ENCODE data around the gene MACROD1.

MACROD1 gene

DNA sequence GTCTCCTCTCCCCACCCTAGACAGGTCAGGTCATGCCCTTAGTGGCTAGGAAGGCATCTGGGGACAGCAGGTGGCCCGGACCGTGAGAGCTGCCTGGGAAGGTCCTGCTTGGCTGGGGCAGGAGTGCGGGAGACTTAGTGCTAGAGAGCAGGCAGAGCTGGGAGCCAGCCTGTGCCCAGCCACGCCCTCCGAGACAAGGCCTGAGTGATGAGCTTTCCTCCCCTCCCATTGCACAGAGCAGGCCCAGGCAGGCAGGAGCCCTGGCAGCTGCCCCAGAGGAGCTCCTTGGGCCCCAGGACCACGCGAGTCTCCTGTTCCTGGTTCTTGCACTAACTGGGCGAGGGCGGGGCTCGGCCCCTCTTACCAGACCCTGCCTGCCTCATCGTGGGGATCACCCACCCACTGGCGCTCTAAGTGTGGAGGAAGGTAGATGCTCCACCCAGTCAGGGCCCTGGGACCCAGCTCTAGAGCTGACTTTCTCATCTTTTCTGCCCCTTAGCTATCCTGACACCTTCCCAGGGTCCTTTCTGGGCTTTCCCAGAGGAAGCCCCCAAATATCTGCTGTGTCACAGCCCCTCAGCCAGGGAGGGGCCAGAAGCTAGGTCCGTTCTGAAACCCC is 44.9 kb downstream of the MACROD1 start:
- no peak overlapping the region for H3K4me3 ChIP-seq

DNA sequence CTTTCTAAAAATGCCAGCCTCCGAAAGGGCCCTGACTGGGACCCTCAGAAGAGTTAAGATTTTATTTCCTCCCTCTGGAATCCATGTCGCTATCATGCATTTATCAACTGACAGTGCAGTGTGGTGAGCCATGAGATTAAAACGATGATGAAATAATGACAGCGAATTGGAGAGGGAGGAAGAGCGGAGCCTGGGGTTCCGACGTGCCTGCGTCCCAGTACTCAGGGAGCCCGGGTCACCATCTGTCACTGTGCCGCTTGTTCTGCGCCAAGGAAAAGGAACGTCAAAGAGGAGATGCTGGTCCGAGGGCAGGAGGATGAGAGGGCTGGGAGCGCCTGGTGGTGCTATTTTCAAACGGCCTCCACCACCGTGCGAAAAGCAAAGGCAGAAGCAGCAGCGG is 46.2 kb downstream of the MACROD1 start:
- no peak overlapping the region for H3K4me3 ChIP-seq
- no peak overlapping the region for H3K27ac ChIP-seq

More for the DNA sequence above, 44.9 kb downstream of the MACROD1 start:
- H3K27ac ChIP-seq: peak overlapping the region in 2 of 21 experiments; percentile 24 to 62

GRCh38 chr11:64118876-64119665 is 46.8 kb downstream of the MACROD1 start:
- H3K27ac ChIP-seq: no peak overlapping the region
- no peak overlapping the region for H3K4me3 ChIP-seq

DNA sequence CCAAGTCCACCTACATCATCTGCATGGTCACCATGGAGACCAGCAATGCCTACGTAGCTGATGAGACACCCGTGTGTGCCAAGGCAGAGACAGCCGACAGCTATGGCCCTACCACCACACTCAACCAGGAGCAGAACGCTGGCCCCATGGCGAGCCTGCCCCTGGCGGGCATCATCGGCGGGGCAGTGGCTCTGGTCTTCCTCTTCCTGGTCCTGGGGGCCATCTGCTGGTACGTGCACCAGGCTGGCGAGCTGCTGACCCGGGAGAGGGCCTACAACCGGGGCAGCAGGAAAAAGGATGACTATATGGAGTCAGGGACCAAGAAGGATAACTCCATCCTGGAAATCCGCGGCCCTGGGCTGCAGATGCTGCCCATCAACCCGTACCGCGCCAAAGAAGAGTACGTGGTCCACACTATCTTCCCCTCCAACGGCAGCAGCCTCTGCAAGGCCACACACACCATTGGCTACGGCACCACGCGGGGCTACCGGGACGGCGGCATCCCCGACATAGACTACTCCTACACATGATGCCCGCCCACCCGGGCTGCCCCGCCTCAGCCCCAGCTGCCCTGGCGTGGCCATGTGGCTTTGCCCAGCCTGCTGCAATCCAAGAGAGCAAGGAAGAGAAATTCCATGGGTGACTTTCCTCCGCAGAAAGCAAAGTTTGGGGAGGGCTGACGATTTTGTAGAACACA is 48.0 kb downstream of the MACROD1 start:
- no peak overlapping the region for H3K27ac ChIP-seq

GRCh38 chr11:64115531-64116522 is 50.1 kb downstream of the MACROD1 start:
- H3K4me3 ChIP-seq: no peak overlapping the region
- H3K27ac ChIP-seq: no peak overlapping the region

More for the DNA sequence above, 48.0 kb downstream of the MACROD1 start:
- no peak overlapping the region for H3K4me3 ChIP-seq

DNA sequence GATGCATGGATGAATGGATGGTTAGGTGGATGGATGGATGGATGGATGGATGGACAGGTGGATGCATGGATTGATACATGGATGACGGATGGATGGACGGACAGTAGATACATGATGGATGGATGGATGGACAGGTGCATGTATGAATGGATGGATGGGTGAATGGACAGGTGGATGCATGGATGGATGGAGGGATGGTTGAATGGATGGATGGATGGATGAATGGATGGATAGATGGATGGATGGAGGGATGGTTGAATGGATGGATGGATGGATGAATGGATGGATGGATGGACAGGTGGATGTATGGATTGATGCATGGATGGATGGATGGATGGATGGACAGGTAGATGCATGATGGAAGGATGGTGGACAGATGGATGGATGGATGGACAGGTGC is 51.7 kb downstream of the MACROD1 start:
- Histone ChIP-seq H3K4me3 (no peak overlapping the region), H3K27ac (no peak overlapping the region)

- Histone ChIP-seq H3K4me3 (no peak overlapping the region), H3K27ac (no peak overlapping the region)
Observed at GRCh38 chr11:64113462-64113780, 52.5 kb downstream of the MACROD1 start.

DNA sequence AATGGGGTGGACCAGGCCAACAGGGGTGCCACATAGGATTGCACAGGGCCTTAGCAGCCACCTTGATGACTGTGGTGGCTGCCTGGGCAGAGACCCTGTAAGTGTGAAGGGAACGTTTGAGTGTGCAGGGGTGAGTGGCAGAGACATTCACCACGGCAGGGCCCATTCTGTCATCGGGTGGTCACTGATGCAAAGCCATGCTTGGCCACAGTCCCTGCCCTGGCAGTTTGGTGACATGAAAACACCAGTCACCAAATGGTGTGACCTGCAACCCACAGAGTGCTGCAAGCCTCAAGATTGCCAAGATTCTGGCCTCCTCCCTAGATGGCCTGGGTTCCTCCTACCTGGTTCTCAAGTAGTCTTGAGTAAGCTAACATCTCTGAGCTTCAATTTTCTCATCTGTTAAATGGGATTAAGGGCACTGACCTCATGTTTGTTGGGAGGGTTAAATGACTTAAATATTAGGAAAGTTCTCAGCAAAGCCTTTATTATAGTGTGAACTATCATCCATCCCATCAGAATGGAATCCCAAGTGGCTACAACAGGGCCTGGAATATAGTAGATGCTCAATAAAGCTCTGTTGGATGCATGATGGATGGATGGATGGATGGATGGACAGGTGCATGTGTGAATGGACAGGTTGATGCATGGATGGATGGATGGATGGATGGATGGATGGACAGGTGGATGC is 53.0 kb downstream of the MACROD1 start:
- no peak overlapping the region for H3K4me3 ChIP-seq
- no peak overlapping the region for H3K27ac ChIP-seq

DNA sequence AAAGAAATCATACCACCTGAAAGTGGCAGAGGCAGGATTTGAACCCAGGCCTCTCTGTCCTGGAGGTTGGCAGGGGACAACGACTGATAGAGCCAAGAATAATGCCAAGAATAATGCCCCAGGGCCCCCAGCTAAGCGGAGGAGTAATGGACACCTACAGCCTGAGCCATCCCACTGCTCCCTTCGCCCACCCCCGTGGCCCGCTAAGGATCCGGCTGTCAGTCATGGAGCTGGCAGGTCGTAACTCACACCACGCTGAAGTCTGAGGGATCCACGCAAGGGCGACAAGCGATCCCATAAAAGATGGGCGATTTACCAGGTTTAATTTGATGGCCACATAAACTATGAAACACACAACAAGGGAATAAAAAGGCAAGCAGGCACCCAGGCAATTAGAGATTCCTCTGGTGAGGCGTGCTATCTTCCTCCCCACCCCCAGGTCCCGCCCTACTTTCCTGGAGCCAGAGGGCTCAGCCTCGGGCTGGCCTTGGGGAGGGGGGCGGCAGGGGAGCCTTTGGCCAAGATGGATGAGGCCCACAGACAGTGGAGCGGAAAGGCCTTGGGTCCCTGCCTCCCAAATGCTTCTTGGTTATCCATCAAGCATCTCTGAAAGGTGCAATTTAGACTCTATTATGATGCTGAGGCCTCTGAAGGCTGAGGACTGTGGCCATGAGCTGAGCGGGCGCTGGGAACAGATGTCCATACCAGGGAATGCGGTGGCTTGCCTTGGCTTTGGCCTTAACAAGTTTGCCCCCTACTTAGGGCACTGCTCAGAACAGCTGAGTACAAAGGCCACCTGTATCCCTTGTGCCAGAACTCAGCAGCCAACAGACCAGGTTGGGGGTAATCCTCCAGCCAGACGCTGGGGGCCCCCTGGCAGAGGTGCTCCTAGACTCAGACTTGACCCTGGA is 55.2 kb downstream of the MACROD1 start:
- H3K4me3 ChIP-seq: no peak overlapping the region
- no peak overlapping the region for H3K27ac ChIP-seq

DNA sequence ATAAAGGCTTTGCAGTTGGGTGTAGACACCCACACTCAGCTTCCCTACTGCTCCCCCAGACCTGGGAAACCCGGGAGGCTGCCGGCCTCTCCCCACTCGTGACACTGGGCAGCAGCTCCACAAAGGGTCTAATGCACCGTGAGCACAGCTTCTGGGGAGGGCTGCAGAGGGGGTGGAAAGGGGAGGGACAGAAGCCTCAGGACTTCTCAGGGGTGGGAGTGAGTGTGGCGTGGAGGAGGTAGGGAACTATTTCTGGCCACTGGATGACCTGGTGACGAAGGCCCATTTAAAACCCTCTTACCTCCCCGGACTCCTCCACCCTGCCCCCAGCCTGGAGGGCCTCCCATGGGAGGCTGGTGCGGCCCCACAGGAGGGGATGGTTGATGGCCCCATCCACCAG is 56.6 kb downstream of the MACROD1 start:
- no peak overlapping the region for H3K4me3 ChIP-seq
- H3K27ac ChIP-seq: no peak overlapping the region

DNA sequence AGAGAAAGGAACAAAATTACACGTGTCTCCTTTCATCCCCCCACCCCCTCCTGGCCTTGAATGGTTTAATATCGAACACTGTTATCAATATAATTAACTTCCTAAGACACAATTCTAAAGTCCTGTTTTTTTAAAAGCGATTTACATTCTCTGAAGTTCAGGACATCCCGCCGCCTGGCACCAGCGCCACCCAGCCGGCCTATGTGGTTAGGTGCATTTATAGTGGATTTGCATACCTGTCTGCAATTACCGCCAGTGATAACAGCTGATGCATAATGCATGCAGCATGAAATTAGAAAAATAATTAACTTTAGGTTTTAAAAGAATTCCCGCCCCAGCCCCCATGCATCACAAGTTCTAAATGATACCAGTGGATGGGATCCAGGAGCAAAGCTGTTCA is 58.6 kb downstream of the MACROD1 start:
- H3K4me3 ChIP-seq: no peak overlapping the region
- no peak overlapping the region for H3K27ac ChIP-seq

DNA sequence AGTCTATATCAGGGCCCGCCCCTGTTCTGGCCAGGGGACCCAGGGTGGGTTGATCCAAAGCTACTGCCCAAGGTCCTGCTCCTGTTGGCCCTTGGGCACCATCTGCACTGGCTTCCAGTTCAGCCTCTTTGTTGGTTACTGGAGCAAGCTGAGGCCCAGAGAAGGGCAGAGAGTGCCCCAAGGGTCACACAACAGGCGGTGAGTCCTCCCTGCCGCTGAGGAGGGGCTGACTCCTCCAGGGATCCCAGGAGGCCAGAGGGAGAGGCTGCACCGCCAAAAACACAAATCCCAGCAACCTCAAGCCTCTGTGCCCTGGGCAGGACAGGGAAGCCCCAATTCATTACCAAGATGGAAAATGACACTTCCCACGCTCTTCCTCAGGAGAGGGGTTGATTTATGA is 61.3 kb downstream of the MACROD1 start:
- Histone ChIP-seq H3K4me3 (no peak overlapping the region), H3K27ac (no peak overlapping the region)

GRCh38 chr11:64103277-64103985 is 62.5 kb downstream of the MACROD1 start:
- H3K27ac ChIP-seq: no peak overlapping the region
- no peak overlapping the region for H3K4me3 ChIP-seq

DNA sequence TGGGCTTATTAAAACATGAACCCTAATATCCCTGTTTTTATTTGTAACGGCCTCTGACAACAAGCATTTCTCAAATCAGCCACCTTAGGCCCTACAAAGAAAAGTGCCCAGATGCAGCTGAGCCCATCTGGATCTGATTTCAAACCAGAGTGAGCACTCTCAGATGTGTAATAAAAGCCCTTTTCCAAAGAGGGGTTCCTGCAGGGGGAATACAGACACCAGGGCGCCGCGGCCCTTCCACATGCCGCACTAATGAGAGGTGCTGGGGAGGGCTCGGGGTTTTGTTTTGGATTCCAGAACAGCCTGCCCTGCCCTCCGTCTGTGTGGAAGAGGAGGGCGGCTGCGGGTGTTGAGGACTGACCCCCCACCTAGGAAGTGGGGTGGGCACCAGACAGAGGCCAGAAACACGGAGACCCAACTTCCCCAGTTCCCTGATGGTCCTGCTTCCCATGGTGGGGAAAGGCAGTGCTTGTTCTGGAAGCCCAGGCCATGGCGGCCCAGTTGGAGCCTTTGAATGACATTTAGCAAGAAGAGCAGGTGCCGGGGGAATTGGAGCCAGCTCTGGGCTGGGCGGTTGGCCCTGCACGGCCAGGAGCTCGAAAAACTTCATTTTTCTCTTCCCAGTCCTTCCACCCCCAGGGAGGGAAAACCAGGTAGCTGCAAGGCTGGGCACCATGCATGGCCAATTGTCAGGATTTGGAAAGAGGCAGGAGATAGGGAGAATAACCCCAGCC is 63.7 kb downstream of the MACROD1 start:
- Histone ChIP-seq H3K4me3 (no peak overlapping the region), H3K27ac (no peak overlapping the region)

- Histone ChIP-seq H3K4me3 (no peak overlapping the region), H3K27ac (peak overlapping the region in 1 of 21 experiments; percentile 43)
Observed at GRCh38 chr11:64101461-64101860, 64.5 kb downstream of the MACROD1 start.

DNA sequence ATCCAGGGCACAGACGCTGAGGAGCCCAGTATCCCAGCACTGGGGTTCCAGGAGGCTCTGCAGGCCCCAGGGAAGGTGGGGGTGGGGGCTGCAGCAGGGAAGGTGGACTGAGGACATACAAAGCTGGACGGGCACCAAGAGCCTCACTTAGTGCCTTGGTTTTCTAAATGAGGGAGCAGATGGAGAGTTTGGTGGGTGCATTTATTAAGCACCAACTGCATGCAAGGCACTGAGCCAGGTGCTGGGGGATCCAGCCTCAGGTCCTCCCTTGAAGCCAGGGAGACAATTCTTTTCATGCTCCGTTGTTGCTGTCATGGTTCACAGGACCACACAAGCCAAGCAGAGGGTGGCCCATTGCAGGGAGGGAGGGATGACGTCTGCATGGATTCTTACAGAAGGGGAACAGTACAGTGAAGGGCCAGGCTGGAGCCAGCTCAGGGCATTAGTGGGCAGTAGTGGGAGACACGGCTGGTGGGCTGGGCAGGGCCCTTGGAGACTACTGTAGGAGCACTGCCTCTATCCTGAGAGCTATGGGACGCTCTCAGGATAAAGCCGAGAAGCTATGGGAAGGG is 65.0 kb downstream of the MACROD1 start:
- no peak overlapping the region for H3K4me3 ChIP-seq
- peak overlapping the region in 1 of 21 experiments; percentile 43 for H3K27ac ChIP-seq

- Histone ChIP-seq H3K27ac (no peak overlapping the region), H3K4me3 (no peak overlapping the region)
Observed at GRCh38 chr11:64100360-64100759, 65.6 kb downstream of the MACROD1 start.

All from skin epidermis (tissue), 12 donors.